HG02852 (cell line): ENCODE results near the gene GTPBP2.
A peak's percentile ranks its signal among the peaks of the same experiment; 100 is the strongest.
"Not testable (repeated sequence)": the region's sequence is repeated elsewhere in the genome, so short reads cannot be mapped to it uniquely, and the experiment has no call there.

Experiments used
- ATAC-seq: cut with Tn5 transposase; IDR thresholded peaks from one replicate; pipeline ENCODE4 v1.9.1; 2021; ENCODE audit warnings: mild to moderate bottlenecking, moderate library complexity; ENCODE audit not compliant: unreplicated experiment

Gene GTPBP2

DNA sequence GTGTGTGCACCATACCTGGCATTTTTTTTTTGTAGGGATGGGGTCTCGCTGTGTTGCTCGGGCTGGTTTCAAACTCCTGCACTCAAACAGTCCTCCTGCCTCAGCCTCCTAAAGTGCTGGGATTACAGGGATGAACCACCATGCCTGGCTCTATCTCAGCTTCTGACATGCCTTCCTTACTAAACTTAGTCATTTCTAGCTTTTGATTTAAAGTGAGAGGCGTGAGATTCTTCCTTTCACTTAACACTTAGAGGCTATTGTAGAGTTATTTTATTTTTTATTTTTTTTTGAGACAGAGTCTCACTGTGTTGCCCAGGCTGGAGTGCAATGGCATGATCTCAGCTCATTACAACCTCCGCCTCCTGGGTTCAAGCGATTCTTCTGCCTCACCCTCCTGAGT, 33.9 kb upstream of the GTPBP2 start:
- not testable (repeated sequence) for ATAC-seq

DNA sequence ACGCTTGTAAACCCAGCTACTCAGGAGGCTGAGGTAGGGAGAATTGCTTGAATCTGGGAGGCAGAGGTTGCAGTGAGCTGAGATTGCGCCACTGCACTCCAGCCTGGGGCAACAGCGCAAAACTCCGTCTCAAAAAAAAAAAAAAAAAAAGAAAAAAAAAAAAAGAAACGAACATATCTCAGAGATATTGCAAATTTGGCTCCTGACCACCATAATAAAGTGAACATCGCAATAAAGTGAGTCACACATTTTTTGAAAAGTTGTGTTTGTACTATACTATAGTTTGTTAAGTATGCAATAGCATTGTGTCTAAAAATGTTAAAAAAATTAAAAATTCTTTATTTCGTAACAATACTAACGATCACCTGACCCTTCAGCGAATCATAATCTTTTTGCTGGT, 29.1 kb upstream of the GTPBP2 start:
- no peak for ATAC-seq

DNA sequence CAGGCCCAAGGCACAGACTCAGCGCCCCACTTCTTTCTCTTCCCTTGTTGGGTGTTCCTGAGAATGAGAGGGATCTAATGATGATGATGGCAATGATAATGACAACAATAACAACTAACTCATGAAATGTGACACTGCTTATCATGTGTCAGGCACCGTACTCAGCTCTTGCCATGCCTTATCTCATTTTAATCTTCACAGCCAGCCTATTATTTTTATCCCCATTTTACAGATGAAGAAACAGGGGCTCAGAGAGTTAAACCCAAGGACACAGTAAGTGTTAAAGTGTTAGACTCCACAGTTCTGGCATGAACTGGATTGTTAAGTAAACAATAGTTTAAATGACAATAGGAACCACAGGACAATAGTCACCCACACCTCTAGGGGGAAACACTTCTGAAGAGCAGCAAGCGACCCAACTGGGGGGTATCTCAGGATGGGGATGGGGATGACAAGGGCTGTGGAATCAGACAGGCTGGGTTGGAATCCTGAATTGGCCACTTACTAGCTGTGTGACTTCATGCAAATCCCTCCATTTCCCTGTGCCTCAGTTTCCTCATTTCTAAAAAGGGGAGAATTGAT, 28.2 kb upstream of the GTPBP2 start:
- no peak for ATAC-seq

DNA sequence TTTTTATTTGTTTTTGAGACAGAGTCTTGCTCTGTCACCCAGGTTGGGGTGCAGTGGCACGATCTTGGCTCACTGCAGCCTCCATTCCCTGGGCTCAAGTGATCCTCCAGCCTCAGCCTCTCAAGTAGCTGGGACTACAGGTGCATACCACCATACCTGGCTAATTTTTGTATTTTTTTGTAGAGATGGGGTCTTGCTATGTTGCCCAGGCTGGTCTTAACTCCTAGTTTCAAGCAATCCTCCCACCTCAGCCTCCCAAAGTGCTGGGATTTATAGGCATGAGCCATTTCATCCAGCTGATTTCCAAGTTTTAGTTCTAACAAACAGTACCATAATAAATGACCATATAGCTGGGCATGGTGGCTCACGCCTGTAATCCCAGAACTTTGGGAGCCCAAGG, 23.8 kb upstream of the GTPBP2 start:
- ATAC-seq = not testable (repeated sequence)

DNA sequence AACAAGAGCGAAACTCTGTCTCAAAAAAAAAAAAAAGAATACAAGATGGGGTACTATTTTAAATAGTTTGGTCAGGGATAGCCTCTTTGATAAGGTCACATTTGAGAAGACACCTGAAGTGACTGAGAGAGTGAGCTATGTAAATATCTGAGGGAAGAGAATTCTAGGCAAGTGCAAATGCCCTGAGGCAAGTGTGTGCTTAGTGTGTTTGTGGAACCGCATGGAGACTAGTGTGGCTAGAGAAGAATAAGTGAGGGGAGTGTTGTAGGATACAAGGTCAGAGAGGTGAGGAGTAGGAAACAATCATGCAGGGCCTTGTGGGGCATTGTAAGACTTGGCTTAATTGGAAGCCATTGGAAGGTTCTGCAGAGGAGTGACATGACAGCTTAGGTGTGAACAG, 19.2 kb upstream of the GTPBP2 start:
- ATAC-seq = no peak

DNA sequence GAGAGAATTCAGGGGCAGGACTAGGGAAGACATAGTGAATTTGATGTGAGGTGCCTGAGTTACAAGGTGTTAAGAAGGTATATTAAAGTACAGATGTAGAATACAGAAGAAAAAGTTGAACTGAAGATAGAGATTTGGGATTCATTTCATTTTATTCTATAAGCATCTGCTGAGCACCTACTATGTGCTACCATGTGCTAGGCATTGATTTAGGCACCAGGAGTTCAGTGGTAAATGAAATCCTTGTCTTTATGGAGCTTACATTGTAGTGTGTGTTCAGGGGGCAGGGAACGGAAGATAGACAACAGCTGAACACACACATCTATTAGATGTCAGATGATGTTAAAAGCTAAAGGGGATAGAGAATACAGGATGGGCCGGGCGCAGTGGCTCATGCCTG, 18.5 kb upstream of the GTPBP2 start:
- no peak for ATAC-seq

DNA sequence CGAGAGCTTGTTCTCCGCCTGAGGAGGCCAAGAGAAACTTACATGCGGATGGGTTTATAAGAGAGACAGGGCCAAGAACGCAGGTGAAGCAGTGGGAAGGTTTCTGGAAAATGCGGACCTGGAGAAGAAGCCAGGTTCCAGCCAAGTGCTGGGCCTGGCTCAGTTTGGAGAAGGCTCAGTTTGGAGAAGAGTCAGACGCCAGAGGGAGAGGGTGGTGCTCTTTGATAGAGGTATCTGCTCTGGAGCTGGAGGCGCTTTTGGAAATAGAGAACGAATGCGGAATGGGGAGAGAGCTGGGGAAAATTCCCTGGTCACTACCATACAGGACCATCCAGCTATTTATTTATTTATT, 16.5 kb upstream of the GTPBP2 start:
- ATAC-seq = no peak

DNA sequence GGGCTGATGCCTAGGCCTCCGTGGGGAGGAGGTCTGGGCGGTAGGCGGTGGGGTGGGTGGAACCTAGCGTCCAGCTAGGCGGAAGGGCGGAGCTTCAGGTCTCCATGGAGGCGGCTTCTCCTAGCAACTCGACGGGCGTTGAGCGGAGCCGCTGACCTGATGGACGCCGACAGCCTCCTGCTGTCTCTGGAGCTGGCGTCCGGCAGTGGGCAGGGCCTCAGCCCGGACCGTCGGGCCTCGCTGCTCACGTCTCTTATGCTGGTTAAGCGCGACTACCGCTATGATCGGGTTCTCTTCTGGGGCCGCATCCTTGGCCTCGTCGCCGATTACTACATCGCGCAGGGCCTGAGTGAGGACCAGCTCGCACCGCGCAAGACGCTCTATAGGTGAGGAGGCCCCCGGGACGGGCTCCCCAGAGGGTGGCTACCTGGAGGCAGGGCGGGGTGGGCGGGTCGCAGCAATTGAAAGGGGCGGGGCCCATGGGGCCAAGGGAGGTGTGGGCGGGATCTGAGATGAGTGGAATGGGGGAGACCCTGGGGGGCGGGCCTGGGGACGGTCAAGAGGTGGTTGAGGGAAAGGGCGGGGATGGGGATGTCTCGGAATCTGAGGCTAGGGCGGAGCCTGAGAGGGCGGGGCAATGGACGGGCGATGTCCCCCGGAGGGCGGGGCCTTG, 16.0 kb upstream of the GTPBP2 start, which contains the start of gene RSPH9:
RSPH9 (plus strand) TSS at position 97 of the 673 bp plus-strand sequence; CDS start at position 160, 63 bp downstream.
- no peak for ATAC-seq

DNA sequence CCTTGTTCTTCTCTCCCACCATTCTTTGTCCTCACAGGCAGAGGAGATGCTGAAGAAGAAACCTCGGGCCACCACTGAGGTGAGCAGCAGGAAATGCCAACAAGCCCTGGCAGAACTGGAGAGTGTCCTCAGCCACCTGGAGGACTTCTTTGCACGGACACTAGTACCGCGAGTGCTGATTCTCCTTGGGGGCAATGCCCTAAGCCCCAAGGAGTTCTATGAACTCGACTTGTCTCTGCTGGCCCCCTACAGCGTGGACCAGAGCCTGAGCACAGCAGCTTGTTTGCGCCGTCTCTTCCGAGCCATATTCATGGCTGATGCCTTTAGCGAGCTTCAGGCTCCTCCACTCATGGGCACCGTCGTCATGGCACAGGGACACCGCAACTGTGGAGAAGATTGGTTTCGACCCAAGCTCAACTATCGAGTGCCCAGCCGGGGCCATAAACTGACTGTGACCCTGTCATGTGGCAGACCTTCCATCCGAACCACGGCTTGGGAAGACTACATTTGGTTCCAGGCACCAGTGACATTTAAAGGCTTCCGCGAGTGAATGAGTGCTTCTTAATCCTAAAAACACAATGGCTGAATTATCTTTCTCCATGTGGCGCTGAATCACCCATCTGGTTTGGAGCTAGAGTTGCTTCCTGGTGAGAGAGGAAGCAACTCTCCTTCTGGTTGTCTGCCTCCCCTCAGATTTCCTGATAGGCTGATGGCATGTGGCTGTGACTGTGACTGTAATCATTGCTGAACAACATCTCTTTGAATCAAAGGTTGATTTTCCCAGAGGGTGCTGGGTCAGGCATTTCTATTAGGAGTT, 11.1 kb upstream of the GTPBP2 start:
- no peak for ATAC-seq

DNA sequence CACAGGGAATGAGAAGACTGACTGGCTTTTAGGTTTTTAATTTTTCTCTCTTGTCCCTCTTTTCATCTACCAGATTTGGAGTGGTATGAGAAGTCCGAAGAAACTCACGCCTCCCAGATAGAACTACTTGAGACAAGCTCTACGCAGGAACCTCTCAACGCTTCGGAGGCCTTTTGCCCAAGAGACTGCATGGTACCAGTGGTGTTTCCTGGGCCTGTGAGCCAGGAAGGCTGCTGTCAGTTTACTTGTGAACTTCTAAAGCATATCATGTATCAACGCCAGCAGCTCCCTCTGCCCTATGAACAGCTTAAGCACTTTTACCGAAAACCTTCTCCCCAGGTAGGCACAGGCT, 7.2 kb upstream of the GTPBP2 start:
- no peak for ATAC-seq

DNA sequence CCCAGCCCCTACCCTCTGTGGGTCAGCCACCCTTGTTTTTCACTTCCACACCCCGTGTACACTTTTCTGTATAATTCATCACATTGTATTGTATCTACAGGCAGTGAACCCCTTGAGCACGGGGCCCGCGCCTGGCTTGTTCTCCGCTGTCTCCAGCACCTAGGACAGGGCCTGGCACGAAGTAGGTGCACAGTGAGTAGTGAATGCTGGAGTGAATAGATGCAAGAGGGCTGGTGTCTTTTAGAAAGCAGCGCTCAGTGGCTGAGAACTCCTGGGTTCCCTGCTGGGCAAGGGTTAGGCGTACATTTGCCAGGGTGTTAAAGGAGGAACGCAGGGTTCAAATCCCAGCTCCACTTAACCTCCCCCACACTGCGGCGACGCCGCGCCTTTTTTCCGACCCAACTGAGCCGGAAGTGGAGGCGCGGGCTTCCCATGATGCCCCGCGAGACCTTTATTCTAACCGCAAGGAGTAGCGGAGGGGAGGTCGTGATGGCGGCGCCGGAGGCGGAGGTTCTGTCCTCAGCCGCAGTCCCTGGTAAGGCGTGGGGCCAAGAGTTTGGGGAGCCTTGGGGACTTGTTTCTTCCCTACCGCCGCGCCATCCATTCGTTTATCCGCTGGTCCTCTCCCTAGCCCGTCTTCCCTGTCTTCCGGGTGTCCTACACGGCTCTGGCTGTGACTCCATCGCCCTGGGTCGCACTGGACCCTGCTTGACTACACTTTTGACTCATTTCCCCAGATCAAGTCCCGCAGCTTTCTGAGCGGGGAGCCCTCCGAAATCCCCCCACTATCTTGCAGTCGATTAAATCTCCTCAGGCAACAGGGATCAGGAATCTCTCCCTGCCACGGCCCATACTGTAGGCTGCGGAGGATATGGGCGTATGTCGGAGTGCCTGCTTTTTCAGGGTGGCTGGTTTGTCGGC, 6.6 kb upstream of the GTPBP2 start, which contains the start of gene MAD2L1BP:
MAD2L1BP (plus strand) TSS at position 454 of the 921 bp plus-strand sequence; CDS start at position 490, 36 bp downstream.
- ATAC-seq = peak; percentile 91

DNA sequence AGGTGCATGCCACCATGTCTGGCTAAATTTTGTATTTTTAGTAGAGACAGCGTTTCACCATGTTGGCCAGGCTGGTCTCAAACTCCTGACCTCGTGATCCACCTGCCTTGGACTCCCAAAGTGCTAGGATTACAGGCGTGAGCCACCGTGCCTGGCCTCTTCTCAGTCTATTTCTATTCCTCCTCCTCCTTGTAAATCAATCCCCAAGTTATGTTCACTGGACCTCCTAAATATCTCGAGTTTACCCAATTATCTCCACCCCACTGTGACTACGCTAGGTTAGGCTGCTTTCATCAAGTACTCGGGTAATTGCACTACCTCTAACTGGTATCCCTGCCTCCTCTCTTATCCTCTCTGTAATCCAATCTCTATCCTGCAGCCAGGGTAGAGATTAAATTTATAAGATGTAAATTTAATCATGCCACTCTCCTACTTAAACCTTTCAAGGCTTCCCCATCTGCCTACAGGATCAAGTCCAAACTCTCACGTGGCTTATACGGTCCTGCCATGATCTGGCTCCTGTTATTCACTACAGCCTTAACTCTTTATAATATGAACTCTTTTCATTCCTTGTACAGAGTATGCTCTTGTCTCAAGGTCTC, 5.7 kb upstream of the GTPBP2 start:
- no peak for ATAC-seq

DNA sequence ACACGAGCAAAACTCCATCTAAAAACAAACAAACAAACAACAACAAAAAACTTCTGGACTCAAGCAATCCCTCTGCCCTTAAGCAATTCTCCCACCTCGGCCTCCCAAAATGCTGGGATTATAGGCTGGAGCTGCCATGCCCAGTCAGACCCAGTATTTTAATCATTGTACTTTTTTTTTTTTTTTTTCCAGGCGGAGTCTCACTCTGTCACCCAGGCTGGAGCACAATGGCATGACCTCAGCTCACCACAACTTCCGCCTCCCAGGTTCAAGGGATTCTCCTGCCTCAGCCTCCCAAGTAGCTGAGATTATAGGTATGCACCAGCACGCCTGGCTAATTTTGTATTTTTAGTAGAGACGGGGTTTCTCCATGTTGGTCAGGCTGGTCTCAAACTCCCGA, 3.9 kb upstream of the GTPBP2 start:
- not testable (repeated sequence) for ATAC-seq

DNA sequence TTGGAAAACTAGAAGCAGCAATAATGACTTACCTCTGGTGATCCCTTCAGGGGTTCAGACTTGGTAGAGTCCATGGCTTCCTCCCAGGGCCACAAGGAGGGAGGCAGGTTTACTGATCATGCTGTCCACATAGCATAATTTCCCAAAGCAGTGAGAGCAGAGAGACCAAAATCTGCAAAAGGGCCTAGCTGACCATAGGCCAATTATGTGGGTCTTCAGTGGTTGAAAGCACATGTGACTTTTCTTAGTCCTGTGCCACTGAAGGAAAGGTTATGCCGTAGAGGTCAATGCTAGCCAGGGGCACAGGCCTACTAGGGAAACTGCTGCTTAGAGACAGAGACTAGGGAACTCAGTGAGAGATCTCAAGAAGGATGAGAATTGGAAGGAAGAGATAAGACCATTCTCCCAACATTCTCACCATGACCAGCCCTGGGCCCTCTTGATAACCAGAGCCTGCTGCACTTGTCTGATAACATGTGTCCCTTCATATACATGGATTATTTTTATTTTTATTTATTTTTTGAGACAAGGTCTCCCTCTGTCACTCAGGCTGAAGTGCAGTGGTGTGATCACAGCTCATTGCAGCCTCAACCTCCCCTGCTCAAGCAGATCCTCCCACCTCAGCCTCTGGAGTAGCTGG, 2.0 kb upstream of the GTPBP2 start:
- no peak for ATAC-seq

DNA sequence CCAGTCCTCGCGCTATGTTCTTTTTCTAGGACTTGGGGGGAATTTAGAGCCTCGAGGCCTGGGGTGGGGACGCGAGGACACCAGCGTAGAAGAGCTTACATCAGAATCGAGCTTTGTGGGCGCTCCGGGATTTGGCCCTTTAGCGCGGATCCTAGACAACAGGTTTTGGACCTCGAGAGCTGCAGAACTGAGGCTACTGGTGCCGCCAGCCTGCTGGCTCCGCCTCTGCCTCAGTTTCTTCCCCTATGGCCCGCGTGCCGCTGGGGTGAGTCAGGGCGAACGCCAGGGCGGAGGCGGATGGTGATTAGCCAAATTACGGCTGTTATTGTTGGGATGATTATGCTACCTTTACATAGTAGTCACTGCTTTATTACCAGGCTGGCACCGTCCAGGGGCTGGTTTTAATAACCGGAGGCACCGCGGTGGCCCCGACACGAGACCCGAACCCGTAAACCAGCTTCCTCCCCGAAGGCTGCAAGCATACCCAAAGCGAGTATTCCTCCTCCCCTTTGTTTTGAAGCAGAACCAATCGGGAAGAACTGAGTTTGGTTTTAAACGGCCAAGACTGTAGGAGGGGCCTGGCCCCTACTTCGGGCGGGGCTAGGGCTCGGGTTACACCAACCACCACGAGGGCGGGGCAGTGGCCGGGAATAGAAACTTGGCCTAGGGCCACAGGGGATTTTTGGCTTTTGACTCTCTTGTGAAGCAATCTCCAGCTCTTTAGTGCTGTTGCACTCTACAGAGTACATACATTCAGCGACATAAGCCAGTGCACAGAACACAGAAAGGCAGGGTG, 639 bp upstream of the GTPBP2 start:
- peak; percentile 63 for ATAC-seq

DNA sequence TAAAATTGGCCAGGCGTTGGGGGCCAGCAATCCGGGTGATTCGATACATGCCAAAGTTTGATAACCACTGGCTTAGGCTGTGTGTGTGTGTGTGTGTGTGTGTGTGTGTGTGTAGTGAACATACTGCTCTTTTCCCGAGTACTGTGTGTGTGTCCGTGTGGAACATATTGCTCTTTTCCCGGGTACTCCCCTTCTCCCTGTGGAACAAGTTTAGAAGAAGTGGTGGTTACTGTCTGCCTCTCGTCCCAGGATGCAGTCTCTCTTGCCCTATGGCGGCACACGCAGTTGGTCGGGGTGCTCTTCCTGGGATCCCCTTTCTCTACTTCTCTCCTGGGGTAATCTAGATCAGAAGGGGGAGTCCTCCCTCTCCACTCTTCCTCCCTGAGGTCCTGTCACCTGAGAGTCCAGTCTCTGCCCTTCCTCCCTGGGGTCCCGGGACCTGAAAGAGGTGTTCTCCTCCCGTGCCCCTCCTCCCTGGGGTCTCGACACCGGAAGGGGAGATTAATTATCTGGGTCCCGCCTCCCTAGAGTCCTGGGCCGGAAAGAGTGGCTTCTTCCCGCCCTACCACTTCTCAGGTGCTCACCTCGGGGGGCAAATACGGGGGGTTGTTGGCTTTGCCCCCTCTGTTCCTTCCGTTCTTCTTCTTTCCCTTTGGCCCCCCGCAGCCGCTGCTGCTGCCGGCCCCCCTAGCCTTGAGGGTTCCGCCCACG, 516 bp downstream of the GTPBP2 start:
- ATAC-seq = peak; percentile 20

DNA sequence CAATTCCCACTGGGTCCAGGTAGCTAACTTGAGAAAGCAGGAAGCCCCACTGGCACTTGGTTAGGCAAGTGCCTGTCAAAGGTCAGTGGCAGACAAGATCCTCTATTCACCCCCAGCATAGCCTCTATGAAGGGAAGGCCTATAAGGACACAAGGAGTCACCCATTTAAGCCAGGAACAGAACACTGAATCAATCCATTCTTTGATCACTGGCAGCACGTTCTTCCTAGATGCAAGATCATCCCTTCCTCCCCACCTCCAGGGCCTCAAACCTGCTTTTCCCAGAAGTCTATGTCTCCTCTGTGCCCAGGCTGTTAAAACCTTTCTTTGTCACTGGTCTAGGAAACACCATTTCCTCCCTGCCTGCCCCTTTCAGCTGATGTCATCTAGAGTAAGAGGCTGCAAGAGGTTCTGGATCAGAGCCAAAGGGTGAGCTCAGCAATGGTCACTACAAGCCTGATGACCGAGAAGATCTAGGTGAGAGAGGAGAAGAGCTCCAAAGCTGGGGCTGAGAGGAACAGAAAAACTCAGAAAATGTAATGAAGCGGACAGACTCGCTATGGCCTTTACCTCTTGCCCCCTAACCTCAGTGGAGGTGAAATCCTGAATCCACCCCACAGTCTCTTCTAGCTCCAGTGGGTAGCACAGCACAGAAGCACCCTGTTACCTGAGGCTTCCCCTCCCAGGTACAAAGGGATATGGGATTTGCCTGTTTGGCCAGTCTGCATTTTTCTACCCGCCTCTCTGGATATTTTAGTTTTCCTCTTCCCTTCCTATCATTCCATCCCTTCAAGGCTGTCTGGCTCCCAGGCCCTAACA, 1.8 kb downstream of the GTPBP2 start:
- no peak for ATAC-seq
